Stimulated activated CD8-positive, alpha-beta memory T cell treated with anti-CD3 and anti-CD28 coated beads, Interleukin-12 subunit alpha, Interleukin-12 subunit beta, amount 100 ng/mL, for 24 hours (primary cell): ENCODE measurements around the gene ARID4B.

Experiments
- DNase-seq: peaks from one replicate; pipeline ENCODE4 v3.0.0-alpha.2; 2020; ENCODE audit errors: extremely low read depth

ARID4B gene

GRCh38 chr1:235127732-235128455 is 200.1 kb downstream of the ARID4B start:
- DNase-seq = no peak

GRCh38 chr1:235127203-235127602 is 200.8 kb downstream of the ARID4B start:
- DNase-seq = no peak

GRCh38 chr1:235124665-235125064 is 203.3 kb downstream of the ARID4B start:
- no peak for DNase-seq

- no peak for DNase-seq
Measured at GRCh38 chr1:235124111-235124510, 203.9 kb downstream of the ARID4B start.

- DNase-seq = no peak
Measured at GRCh38 chr1:235122348-235122747, 205.6 kb downstream of the ARID4B start.
